A172 (cell line): ENCODE measurements around the gene USHBP1. TPM values are rescaled to one million over a fixed set of nuclear protein-coding genes. Genes with fewer than 3 reads are reported as not detected.
A peak's percentile ranks its signal among the peaks of the same experiment; 100 is the strongest.

ENCODE experiments used
- DNase-seq: peaks from one replicate; pipeline ENCODE4 v3.0.0-alpha.2; 2015; ENCODE audit warnings: low spot score
- total RNA-seq: library from RNA; depleted of rRNA; stranded (reverse); fragments of >200 nt; shearing (Covaris generic); gene quantifications from 2 replicates; pipeline ENCODE4 v1.2.3, GENCODE V29; 2014; rRNA removed

Gene USHBP1
- total RNA-seq, 1 experiment from 2014 or later, result not detected

GRCh38 chr19:17211547-17212446 lies 52.7 kb downstream of the USHBP1 start:
- no peak for DNase-seq

GRCh38 chr19:17210296-17210695 lies 54.2 kb downstream of the USHBP1 start:
- DNase-seq, result no peak

GRCh38 chr19:17209126-17210036 lies 55.2 kb downstream of the USHBP1 start:
- DNase-seq, result peak; percentile 76

- DNase-seq, result no peak
These were observed 57.6 kb downstream of the USHBP1 start for GRCh38 chr19:17206736-17207581.

GRCh38 chr19:17205237-17206140 lies 59.1 kb downstream of the USHBP1 start:
- no peak for DNase-seq

- DNase-seq, result no peak
These were observed 61.8 kb downstream of the USHBP1 start for GRCh38 chr19:17202713-17203112.

GRCh38 chr19:17202249-17202648 lies 62.3 kb downstream of the USHBP1 start:
- DNase-seq, result peak; percentile 28

- no peak for DNase-seq
These were observed 64.0 kb downstream of the USHBP1 start for GRCh38 chr19:17200408-17201079.

Other genes starting within 250 kb of the USHBP1 start
- gene CPAMD8, start 237.9 kb downstream of the USHBP1 start, total RNA-seq, result not detected in 2 replicates
- gene HAUS8, start 189.3 kb downstream of the USHBP1 start, total RNA-seq, result 22.2 and 26.7 TPM in 2 replicates
- gene MYO9B, start 189.0 kb downstream of the USHBP1 start, total RNA-seq, result 37.6 and 43.8 TPM in 2 replicates
- 16.1 and 21.2 TPM in 2 replicates for gene USE1, start 49.4 kb downstream of the USHBP1 start, total RNA-seq
- gene OCEL1, start 38.5 kb downstream of the USHBP1 start, total RNA-seq, result 3.1 and 4.7 TPM in 2 replicates
- gene NR2F6, start 18.8 kb downstream of the USHBP1 start, total RNA-seq, result 54.5 and 70.9 TPM in 2 replicates
- 161 and 209 TPM in 2 replicates for gene BABAM1, start 2.7 kb upstream of the USHBP1 start, total RNA-seq
- 0.24 and 0.60 TPM in 2 replicates for gene ANKLE1, start 17.2 kb upstream of the USHBP1 start, total RNA-seq
- 20.7 and 31.1 TPM in 2 replicates for gene ABHD8, start 38.7 kb upstream of the USHBP1 start, total RNA-seq
- gene MRPL34, start 41.1 kb upstream of the USHBP1 start, total RNA-seq, result 79.1 and 183 TPM in 2 replicates
- gene DDA1, start 44.8 kb upstream of the USHBP1 start, total RNA-seq, result 89.1 and 104 TPM in 2 replicates
- gene ANO8, start 70.1 kb upstream of the USHBP1 start, total RNA-seq, result 4.2 and 5.1 TPM in 2 replicates
- 21.5 and 24.0 TPM in 2 replicates for gene GTPBP3, start 72.8 kb upstream of the USHBP1 start, total RNA-seq
- gene PLVAP, start 112.6 kb upstream of the USHBP1 start, total RNA-seq, result not detected in 2 replicates
- not detected in 2 replicates for gene CCDC194, start 129.5 kb upstream of the USHBP1 start, total RNA-seq
- 0.29 and 1.7 TPM in 2 replicates for gene BST2, start 140.9 kb upstream of the USHBP1 start, total RNA-seq
- 105 and 141 TPM in 2 replicates for gene MVB12A, start 155.3 kb upstream of the USHBP1 start, total RNA-seq
- gene TMEM221, start 183.9 kb upstream of the USHBP1 start, total RNA-seq, result 0.07 TPM in 1 of 2 replicates, not detected in the other
- gene NXNL1, start 196.2 kb upstream of the USHBP1 start, total RNA-seq, result not detected in 2 replicates
- 14.9 and 16.7 TPM in 2 replicates for gene SLC27A1, start 205.8 kb upstream of the USHBP1 start, total RNA-seq
- gene PGLS, start 246.9 kb upstream of the USHBP1 start, total RNA-seq, result 67.3 and 71.1 TPM in 2 replicates